Astrocyte (in vitro differentiated cells and primary cell): ENCODE results near the gene CCT8.

Experiments used
- CTCF ChIP-seq: IDR thresholded peaks from 2 replicates; pipeline ENCODE4 v1.5.1; 2011; ENCODE audit warnings: low read depth, mild to moderate bottlenecking, inconsistent platforms, low read length, moderate library complexity; ENCODE audit not compliant: insufficient read depth
- EZH2 ChIP-seq: IDR thresholded peaks from 2 replicates; pipeline ENCODE4 v1.6.1; 2012; ENCODE audit warnings: mild to moderate bottlenecking, low read length, inconsistent platforms; ENCODE audit not compliant: insufficient read depth

- no peak for TF ChIP-seq CTCF
- no peak for TF ChIP-seq EZH2
Observed at GRCh38 chr21:29080454-29080941, 7.0 kb upstream of the CCT8 start.
